GM12892 (cell line): Measurements from ENCODE around the gene NUDC.

Source experiments
- POLR2A ChIP-seq: IDR thresholded peaks from 2 replicates; pipeline ENCODE4 v1.6.1; 2011; ENCODE audit warnings: low read depth, low read length, control low read depth
- POLR2AphosphoS5 ChIP-seq: IDR thresholded peaks from 2 replicates; pipeline ENCODE4 v1.6.1; 2011; ENCODE audit warnings: low read depth, low read length, control low read depth

GRCh38 chr1:26921540-26922430 is at the start of gene NUDC:
- TF ChIP-seq POLR2AphosphoS5, result peak; percentile 92
- peak; percentile 95 for TF ChIP-seq POLR2A
